Loucy (cell line): ENCODE measurements around the gene PMEPA1.

Experiments used
- CTCF ChIP-seq: fragments of 200-600 bp; sonication (generic); conservative IDR thresholded peaks from 2 replicates; pipeline ENCODE4 v1.5.1; 2014; ENCODE audit warnings: mild to moderate bottlenecking, antibody characterized with exemption, low read length
- EZH2phosphoT487 ChIP-seq: fragments of 200-600 bp; IDR thresholded peaks from 2 replicates; pipeline ENCODE4 v1.6.1; 2018; ENCODE audit warnings: antibody characterized with exemption, mild to moderate bottlenecking, moderate library complexity, borderline replicate concordance

GRCh38 chr20:57612436-57612835, 97.4 kb downstream of the PMEPA1 start:
- TF ChIP-seq CTCF: no peak
- TF ChIP-seq EZH2phosphoT487: no peak
